Erythroblast (primary cell): Measurements from ENCODE around the gene IKZF3.

Experiments used
- GATA1 ChIP-seq: IDR thresholded peaks from 2 replicates; pipeline ENCODE4 v1.6.1; 2011; ENCODE audit warnings: low read depth, mild to moderate bottlenecking, control low read depth, low read length, moderate library complexity
- POLR2A ChIP-seq: IDR thresholded peaks from 2 replicates; pipeline ENCODE4 v1.6.1; 2011; ENCODE audit warnings: mild to moderate bottlenecking, low read length

GRCh38 chr17:39787041-39787440, 77.1 kb downstream of the IKZF3 start:
- TF ChIP-seq POLR2A (no peak), GATA1 (no peak)
